ENCODE results near the gene PGA3.

PGA3 gene

DNA sequence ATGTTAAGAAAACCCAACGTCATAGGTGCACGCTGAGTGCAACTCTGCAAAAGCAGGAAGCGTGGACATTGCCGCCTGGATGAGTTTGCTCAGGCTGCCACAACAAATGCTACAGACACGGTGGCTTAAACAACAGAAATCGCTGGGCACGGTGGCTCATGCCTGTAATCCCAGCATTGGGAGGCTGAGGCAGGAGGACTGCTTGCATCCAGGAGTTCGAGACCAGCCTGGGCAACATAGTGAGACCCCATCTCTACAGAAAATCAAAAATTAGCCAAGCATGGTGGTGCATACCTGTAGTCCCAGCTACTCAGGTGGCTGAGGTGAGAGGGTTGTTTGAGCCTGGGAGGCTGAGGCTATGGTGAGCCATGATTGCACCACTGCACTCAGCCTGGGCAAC is 13.4 kb upstream of the PGA3 start:
- TF ChIP-seq, protein P1, sequence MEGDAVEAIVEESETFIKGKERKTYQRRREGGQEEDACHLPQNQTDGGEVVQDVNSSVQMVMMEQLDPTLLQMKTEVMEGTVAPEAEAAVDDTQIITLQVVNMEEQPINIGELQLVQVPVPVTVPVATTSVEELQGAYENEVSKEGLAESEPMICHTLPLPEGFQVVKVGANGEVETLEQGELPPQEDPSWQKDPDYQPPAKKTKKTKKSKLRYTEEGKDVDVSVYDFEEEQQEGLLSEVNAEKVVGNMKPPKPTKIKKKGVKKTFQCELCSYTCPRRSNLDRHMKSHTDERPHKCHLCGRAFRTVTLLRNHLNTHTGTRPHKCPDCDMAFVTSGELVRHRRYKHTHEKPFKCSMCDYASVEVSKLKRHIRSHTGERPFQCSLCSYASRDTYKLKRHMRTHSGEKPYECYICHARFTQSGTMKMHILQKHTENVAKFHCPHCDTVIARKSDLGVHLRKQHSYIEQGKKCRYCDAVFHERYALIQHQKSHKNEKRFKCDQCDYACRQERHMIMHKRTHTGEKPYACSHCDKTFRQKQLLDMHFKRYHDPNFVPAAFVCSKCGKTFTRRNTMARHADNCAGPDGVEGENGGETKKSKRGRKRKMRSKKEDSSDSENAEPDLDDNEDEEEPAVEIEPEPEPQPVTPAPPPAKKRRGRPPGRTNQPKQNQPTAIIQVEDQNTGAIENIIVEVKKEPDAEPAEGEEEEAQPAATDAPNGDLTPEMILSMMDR (IDR thresholded peaks at IDR 0.05; ENCODE audit: low read depth, low read length), result no peak
- DNase-seq (ENCODE audit: extremely low read depth, low read depth), result no peak

DNA sequence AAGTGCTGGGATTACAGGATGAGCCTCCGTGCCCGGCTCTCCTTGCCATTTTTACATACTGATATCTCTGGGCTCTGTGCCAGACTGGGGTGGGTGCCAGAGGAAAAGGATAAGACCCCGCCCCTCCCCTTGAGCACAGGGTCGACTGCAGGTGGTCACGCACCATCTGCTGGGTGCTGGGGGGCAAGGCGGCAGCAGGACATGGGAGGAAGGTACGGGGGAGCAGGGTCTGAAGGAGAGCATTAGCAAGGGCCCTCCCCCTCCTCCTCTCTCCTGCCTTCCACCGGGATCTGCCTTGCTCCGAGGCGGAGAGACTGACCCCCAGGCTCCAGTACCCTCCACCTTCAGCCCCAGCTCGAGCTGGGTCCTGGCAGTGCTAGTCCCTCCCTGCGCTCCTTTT is 9.7 kb upstream of the PGA3 start:
- TF ChIP-seq, protein P1 (IDR thresholded peaks at IDR 0.05; ENCODE audit: low read depth, low read length), result no peak
- no peak for DNase-seq (ENCODE audit: extremely low read depth, low read depth)

DNA sequence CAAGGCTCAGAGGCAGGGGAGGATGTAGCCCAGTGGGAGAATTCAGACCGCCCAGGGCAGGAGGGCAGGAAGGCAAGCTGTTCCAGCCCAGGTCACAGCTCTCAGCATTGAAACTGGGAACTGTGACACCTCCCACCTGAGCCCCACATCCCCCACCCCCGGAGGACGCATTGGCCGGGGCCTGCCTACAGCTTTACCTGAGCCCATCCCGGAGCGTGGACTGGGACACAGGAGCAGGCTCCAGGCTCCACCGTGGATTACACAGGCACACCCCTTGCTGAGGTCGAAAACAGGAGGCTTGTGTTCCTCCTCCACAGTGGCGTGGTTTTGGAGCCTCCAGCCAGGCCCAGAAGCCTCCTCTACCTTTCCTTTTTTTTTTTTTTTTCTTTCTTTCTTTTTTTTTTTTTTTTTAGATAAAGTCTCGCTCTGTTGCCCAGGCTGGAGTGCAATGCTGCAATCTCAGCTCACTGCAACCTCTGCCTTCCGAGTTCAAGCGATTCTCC is 9.1 kb upstream of the PGA3 start:
- TF ChIP-seq, protein P1 (IDR thresholded peaks at IDR 0.05; ENCODE audit: low read depth, low read length), result no peak
- no peak for DNase-seq (ENCODE audit: extremely low read depth, low read depth)

DNA sequence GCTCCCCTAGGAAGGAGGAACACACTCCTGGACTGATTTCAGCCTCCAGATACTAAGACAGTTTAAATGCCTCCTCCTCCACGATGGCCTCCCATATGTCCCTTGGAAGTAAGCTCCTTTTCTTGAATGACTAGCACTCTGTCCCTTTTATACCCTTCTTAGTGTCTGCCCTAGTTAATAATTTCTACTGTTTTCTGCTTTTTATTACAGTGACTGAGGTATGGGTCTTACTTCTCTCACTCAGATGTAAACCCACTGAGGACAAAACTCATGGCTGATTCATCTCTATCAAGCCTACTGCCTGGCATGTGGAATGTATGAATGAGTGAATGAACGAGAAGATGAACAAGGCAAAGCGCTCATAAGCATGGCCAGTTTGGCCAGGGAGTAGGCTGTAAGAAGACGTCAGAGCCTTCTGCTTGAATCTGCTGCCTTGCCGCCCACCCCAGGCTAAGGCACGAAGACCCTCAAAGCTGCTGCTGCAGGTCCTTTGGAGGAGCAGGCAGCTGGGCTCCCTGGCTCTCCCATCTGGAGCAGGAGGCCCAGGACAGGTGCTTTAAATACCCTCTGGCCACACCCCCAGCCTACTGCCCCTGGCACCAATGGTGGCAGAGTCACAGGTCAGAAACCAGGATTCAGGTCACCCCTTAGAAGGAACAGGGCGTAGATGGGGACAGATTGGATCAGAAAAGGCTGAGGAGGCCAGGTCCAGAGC is 8.2 kb upstream of the PGA3 start:
- TF ChIP-seq, protein P1 (IDR thresholded peaks at IDR 0.05; ENCODE audit: low read depth, low read length), result no peak

DNA sequence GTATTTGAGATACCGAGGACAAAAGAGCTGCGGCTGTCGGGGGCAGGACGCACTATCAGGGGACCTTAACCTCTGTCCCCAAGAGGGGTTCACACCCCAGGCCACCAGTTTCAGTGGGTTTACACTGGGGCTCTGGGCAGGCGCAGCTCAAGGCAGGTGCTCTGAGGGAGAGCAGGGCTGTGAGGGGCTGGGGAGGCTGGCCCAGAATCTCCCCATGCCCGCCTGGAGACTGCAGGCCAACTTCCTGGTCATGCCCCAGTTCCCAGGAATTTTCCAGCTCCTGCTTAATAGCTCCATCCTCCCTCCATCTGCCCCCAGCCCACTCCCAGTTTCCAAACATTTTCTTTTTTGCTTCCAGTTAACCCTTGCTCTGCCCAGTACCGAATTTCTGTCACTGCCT is 7.6 kb upstream of the PGA3 start:
- DNase-seq (ENCODE audit: extremely low read depth, low read depth), result no peak
- TF ChIP-seq, protein P1 (IDR thresholded peaks at IDR 0.05; ENCODE audit: low read depth, low read length), result no peak

More for the DNA sequence above, 8.2 kb upstream of the PGA3 start:
- DNase-seq (ENCODE audit: extremely low read depth, low read depth), result no peak

DNA sequence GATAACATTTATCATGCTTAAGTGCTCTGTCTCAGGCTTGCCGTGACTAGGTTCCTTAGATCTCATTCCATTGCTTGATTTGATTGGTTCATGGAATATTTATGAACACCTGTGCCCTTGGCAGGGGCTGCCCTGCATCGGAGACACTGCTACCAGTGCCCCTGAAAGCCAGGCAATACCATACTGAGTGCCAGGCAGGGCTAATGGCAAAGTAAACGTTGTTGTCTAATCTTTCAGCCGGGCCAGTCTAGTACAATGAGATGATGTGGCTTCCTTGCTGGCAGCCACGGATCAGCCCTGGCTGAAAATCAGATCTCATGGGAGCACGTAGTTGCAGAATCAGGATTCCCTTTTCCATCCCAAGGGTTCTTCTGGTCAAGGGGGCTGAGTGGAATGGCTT is 5.0 kb upstream of the PGA3 start:
- DNase-seq (ENCODE audit: extremely low read depth, low read depth), result no peak
- TF ChIP-seq, protein P1 (IDR thresholded peaks at IDR 0.05; ENCODE audit: low read depth, low read length), result no peak

DNA sequence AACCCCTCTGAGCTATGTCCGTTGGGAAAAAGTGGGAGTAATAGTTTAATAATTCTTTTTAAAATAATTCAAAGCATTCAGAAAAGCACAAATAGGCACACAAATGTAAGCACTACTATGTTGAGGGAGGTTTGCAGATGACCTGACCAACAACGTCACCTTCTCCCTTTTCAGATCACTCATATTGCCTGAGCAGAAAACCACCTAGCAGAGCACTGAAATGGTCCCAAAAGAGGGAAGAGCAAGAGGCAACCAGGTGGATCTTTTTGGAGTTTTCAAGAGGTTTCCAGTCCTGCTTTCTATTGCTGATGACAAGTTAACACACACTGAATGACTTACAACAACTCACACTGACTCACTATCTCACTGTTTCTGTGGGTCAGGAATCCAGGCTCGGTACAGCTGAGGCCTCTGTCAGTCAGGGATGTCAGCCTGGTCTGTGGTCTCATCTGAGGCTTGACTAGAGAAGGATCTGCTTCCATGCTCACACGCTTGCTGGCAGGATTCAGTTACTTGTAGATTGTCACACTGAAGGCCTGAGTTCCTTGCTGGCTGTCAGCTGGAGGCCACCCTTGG is 4.3 kb upstream of the PGA3 start:
- no peak for DNase-seq (ENCODE audit: extremely low read depth, low read depth)
- TF ChIP-seq, protein P1 (IDR thresholded peaks at IDR 0.05; ENCODE audit: low read depth, low read length), result no peak
